IMR-90 (cell line): ENCODE data around the gene TPSB2. TPM values are rescaled to one million over a fixed set of nuclear protein-coding genes. Genes with fewer than 3 reads are reported as not detected.

Experiments used
- ATAC-seq: fragments of 200-7000 bp; cut with Tn5 transposase; 2 replicates; pipeline ENCODE4 v1.9.1; 2020; ENCODE audit warnings: low read depth, mild to moderate bottlenecking, moderate library complexity
- BruUV-seq: library from RNA; stranded (reverse); fragments of 400-500 nt; replicated peaks from 2 replicates; lab custom pipeline; 2021; lab: Mats Ljungman, UMichigan
- CTCF ChIA-PET: fragments of 300-600 bp; formaldehyde crosslinking; extraction: SDS; loops from one replicate; lab custom pipeline; 2021; ENCODE audit warnings: antibody characterized with exemption; lab: Yijun Ruan, JAX
- POLR2A ChIA-PET: fragments of 300-600 bp; sonication (Branson Sonifier 250); formaldehyde crosslinking; loops from one replicate; lab custom pipeline; 2022; ENCODE audit warnings: antibody characterized with exemption; ENCODE audit not compliant: unreplicated experiment; lab: Charles Lee
- DNase-seq: peaks from one replicate; pipeline ENCODE4 v3.0.0; 2013
- H2AFZ ChIP-seq: replicated peaks from 2 replicates; pipeline ENCODE3; 2013; ENCODE audit warnings: low read length, mild to moderate bottlenecking; ENCODE audit not compliant: poor library complexity
- H2AK5ac ChIP-seq: 2 replicates; pipeline ENCODE4 v1.6.1; 2013; ENCODE audit warnings: low read depth, low read length, inconsistent platforms
- H2AK9ac ChIP-seq: replicated peaks from 2 replicates; pipeline ENCODE3; 2013; ENCODE audit warnings: mild to moderate bottlenecking, low read depth, low read length, moderate library complexity; ENCODE audit not compliant: poor library complexity
- H2BK120ac ChIP-seq: 2 replicates; pipeline ENCODE4 v1.6.1; 2013; ENCODE audit warnings: low read depth, low read length, inconsistent platforms
- H2BK15ac ChIP-seq: 3 replicates; pipeline ENCODE4 v1.6.1; 2013; ENCODE audit warnings: low read depth, low read length, inconsistent platforms
- H2BK20ac ChIP-seq: 2 replicates; pipeline ENCODE4 v1.6.1; 2013; ENCODE audit warnings: low read depth, mild to moderate bottlenecking, inconsistent platforms, low read length, moderate library complexity
- H2BK5ac ChIP-seq: 2 replicates; pipeline ENCODE4 v1.6.1; 2013; ENCODE audit warnings: mild to moderate bottlenecking, low read depth, low read length, inconsistent platforms; ENCODE audit not compliant: poor library complexity, severe bottlenecking
- H3K14ac ChIP-seq: replicated peaks from 2 replicates; pipeline ENCODE4 v1.6.1; 2013; ENCODE audit warnings: low read depth, low read length, inconsistent platforms
- H3K18ac ChIP-seq: 2 replicates; pipeline ENCODE4 v1.6.1; 2013; ENCODE audit warnings: low read depth, low read length, control low read depth
- H3K23ac ChIP-seq: 2 replicates; pipeline ENCODE4 v1.6.1; 2013; ENCODE audit warnings: low read depth, low read length, inconsistent platforms
- H3K27ac ChIP-seq: 2 replicates; pipeline ENCODE4 v1.5.1; 2013; ENCODE audit warnings: mild to moderate bottlenecking, control low read depth, low read length; ENCODE audit not compliant: insufficient read depth
- H3K27me3 ChIP-seq: 2 replicates; pipeline ENCODE4 v1.6.1; 2013; ENCODE audit warnings: low read length; ENCODE audit not compliant: control insufficient read depth, insufficient read depth
- H3K36me3 ChIP-seq: 2 replicates; pipeline ENCODE4 v1.6.1; 2013; ENCODE audit warnings: low read length, mixed read lengths; ENCODE audit not compliant: control insufficient read depth, insufficient read depth
- H3K4ac ChIP-seq: 2 replicates; pipeline ENCODE4 v1.6.1; 2013; ENCODE audit warnings: low read depth, low read length, inconsistent platforms
- H3K4me1 ChIP-seq: 2 replicates; pipeline ENCODE4 v1.6.1; 2013; ENCODE audit warnings: low read length, mixed read lengths; ENCODE audit not compliant: control insufficient read depth, insufficient read depth
- H3K4me2 ChIP-seq: 2 replicates; pipeline ENCODE4 v1.6.1; 2013; ENCODE audit warnings: low read depth, mild to moderate bottlenecking, control low read depth, low read length, moderate library complexity
- H3K4me3 ChIP-seq: 2 replicates; pipeline ENCODE4 v1.5.1; 2013; ENCODE audit warnings: low read depth, mild to moderate bottlenecking, control low read depth, low read length, moderate library complexity; ENCODE audit not compliant: insufficient read depth
- H3K56ac ChIP-seq: 2 replicates; pipeline ENCODE4 v1.6.1; 2013; ENCODE audit warnings: low read length, inconsistent platforms; ENCODE audit not compliant: insufficient read depth; ENCODE audit errors: extremely low read depth
- H3K79me1 ChIP-seq, 2 experiments: 2 replicates each; pipeline ENCODE4 v1.6.1; 2013; ENCODE audit warnings: low read length in 2 of 2, inconsistent platforms in 1 of 2, low read depth in 1 of 2
- H3K9ac ChIP-seq: 2 replicates; pipeline ENCODE4 v1.6.1; 2013; ENCODE audit warnings: low read depth, low read length, control low read depth
- H3K9me1 ChIP-seq: 2 replicates; pipeline ENCODE4 v1.6.1; 2013; ENCODE audit warnings: low read length, inconsistent platforms; ENCODE audit not compliant: insufficient read depth
- H3K9me3 ChIP-seq: 2 replicates; pipeline ENCODE4 v1.6.1; 2013; ENCODE audit warnings: low read length; ENCODE audit not compliant: control insufficient read depth, insufficient read depth
- H4K20me1 ChIP-seq: 2 replicates; pipeline ENCODE4 v1.6.1; 2013; ENCODE audit warnings: low read length, inconsistent platforms; ENCODE audit not compliant: insufficient read depth
- H4K5ac ChIP-seq: 2 replicates; pipeline ENCODE4 v1.6.1; 2013; ENCODE audit warnings: mild to moderate bottlenecking, low read depth, low read length, control low read depth
- H4K8ac ChIP-seq, 2 experiments: 2 replicates each; pipeline ENCODE4 v1.6.1; 2013; ENCODE audit warnings: low read depth in 2 of 2, low read length in 2 of 2, control low read depth in 1 of 2, inconsistent platforms in 1 of 2
- H4K91ac ChIP-seq: 2 replicates; pipeline ENCODE4 v1.6.1; 2013; ENCODE audit warnings: low read depth, low read length, inconsistent platforms; ENCODE audit not compliant: insufficient read depth
- BHLHE40 ChIP-seq: fragments of 150-350 bp; IDR thresholded peaks from 2 replicates; pipeline ENCODE4 v1.6.1; 2016; ENCODE audit warnings: mild to moderate bottlenecking, low read depth, low read length
- CEBPB ChIP-seq: IDR thresholded peaks from 2 replicates; pipeline ENCODE4 v1.6.1; 2012; ENCODE audit warnings: low read depth, low read length, improper control_type of control experiment
- CHD1 ChIP-seq: IDR thresholded peaks from 2 replicates; pipeline ENCODE4 v1.6.1; 2012; ENCODE audit warnings: low read depth, low read length, improper control_type of control experiment
- FOS ChIP-seq: fragments of 150-350 bp; IDR thresholded peaks from 2 replicates; pipeline ENCODE4 v1.6.1; 2016; ENCODE audit warnings: low read depth, low read length
- MAFK ChIP-seq: IDR thresholded peaks from 2 replicates; pipeline ENCODE4 v1.6.1; 2012; ENCODE audit warnings: low read depth, low read length, improper control_type of control experiment
- MAZ ChIP-seq: IDR thresholded peaks from 2 replicates; pipeline ENCODE4 v1.6.1; 2012; ENCODE audit warnings: low read depth, mild to moderate bottlenecking, low read length, improper control_type of control experiment, moderate library complexity, borderline replicate concordance
- MXI1 ChIP-seq: IDR thresholded peaks from 2 replicates; pipeline ENCODE4 v1.6.1; 2012; ENCODE audit warnings: low read depth, mild to moderate bottlenecking, low read length, moderate library complexity, borderline replicate concordance
- NFE2L2 ChIP-seq: fragments of 150-350 bp; IDR thresholded peaks from 2 replicates; pipeline ENCODE4 v1.6.1; 2016; ENCODE audit warnings: low read depth, mild to moderate bottlenecking, low read length
- POLR2A ChIP-seq: IDR thresholded peaks from 2 replicates; pipeline ENCODE4 v1.6.1; 2012; ENCODE audit warnings: mild to moderate bottlenecking, low read depth, low read length
- RAD21 ChIP-seq: IDR thresholded peaks from 2 replicates; pipeline ENCODE4 v1.6.1; 2012; ENCODE audit warnings: low read length, improper control_type of control experiment
- SMC3 ChIP-seq: fragments of 150-350 bp; IDR thresholded peaks from 2 replicates; pipeline ENCODE4 v1.6.1; 2016; ENCODE audit warnings: low read depth, mild to moderate bottlenecking, antibody characterized with exemption, low read length, moderate library complexity
- WGBS, 2 experiments: methylation state at CpG; one replicate each; pipeline versions ENCODE4 v1.1.5 to v1.1.7; 2013; ENCODE audit warnings: missing lambda C conversion rate in 2 of 2; ENCODE audit not compliant: insufficient read length in 1 of 2; ENCODE audit errors: extremely low coverage in 2 of 2; 5-methylcytosine and 5-hydroxymethylcytosine counted together
- dilution Hi-C: fragments of 300-500 bp; cut with HindIII; formaldehyde crosslinking; loops from one replicate; pipeline ENCODE4 v1.14.3; 2018; ENCODE audit warnings: low sequenced_read_pairs; ENCODE audit not compliant: unreplicated experiment
- in situ Hi-C: fragments of 300-500 bp; cut with MboI; formaldehyde crosslinking; loops from 3 replicates; pipeline ENCODE4 v1.14.3; 2019; ENCODE audit warnings: low sequenced_read_pairs, inconsistent platforms, mixed read lengths
- intact Hi-C: fragments of 100-400 bp; cut with micrococcal nuclease; formaldehyde crosslinking; loops from 2 replicates; pipeline ENCODE4 v1.10.0; 2022
- polyA plus RNA-seq, 3 experiments: library from polyadenylated mRNA; depleted of rRNA; stranded (reverse); fragments of >200 nt; gene quantifications; 2 replicates each; pipeline ENCODE4 v1.2.3, GENCODE V29; 2012; ENCODE audit warnings: low replicate concordance in 1 of 3
- total RNA-seq: library from RNA; depleted of rRNA; stranded (reverse); fragments of >200 nt; gene quantifications from 2 replicates; pipeline ENCODE4 v1.2.3, GENCODE V29; 2012
- TF ChIP-seq, protein P1 (sequence below): fragments of 150-350 bp; IDR thresholded peaks from 2 replicates; pipeline ENCODE4 v1.6.1; 2016; ENCODE audit warnings: low read depth, mild to moderate bottlenecking, low read length, moderate library complexity, borderline replicate concordance
- TF ChIP-seq, protein P2 (sequence below): fragments of 150-350 bp; IDR thresholded peaks from 2 replicates; pipeline ENCODE4 v1.6.1; 2017; ENCODE audit warnings: mild to moderate bottlenecking, antibody characterized with exemption, low read length, low read depth

Gene TPSB2
- total and polyA plus RNA-seq, 2 of the 4 experiments (the other 2 are of a cell fraction) = not detected

DNA sequence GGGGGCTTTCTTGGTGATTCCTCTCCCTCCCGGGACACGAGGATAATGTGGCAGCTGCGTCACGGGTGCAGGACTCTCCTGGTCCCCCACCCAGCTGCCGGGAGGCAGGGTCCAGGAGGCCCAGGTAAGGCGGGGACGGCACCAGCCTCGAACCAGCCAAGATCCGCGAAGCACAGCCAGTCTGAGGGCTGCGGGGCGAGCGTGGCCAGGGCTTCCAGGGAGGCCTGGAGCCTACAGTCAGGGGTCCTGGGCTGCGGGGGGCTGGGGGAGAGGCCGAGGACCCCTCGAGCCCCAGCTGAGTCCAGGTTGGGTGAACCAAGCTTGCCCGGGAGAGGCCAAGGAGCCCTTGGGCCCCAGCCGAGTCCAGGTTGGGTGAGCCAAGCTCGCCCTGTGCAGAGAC is 35.8 kb upstream of the TPSB2 start:
- DNase-seq (no peak), ATAC-seq (no peak)
- dilution Hi-C loops = no loop called here
- no peak overlapping the region for H3K27ac ChIP-seq
- H3K79me1 ChIP-seq = no peaks in the 10 kb centered on the region
- H4K8ac ChIP-seq = no peak overlapping the region
- H3K27me3 ChIP-seq = peaks cover 25% of the 10 kb centered on the region; the same call in 1 of the 2 replicates
- H3K9ac ChIP-seq = no peak overlapping the region
- no peak overlapping the region for H3K4me2 ChIP-seq
- intact Hi-C loops = no loop called here
- no peak overlapping the region for H2BK15ac ChIP-seq
- ChIA-PET POLR2A (no interaction called here), CTCF (no interaction called here)
- H4K5ac ChIP-seq = no peak overlapping the region
- no TSS peak for BruUV-seq
- H4K91ac ChIP-seq = no peak overlapping the region
- no peak overlapping the region for H3K18ac ChIP-seq
- in situ Hi-C loops = no loop called here
- H3K4ac ChIP-seq = no peak overlapping the region
- no peak overlapping the region for H2BK20ac ChIP-seq
- H3K14ac ChIP-seq = no peak overlapping the region
- no peak overlapping the region for H3K23ac ChIP-seq
- no peak overlapping the region for H2BK120ac ChIP-seq
- H3K36me3 ChIP-seq = no peaks in the 10 kb centered on the region
- no peak overlapping the region for H2AK5ac ChIP-seq
- no peak overlapping the region for H2AK9ac ChIP-seq
- H3K9me3 ChIP-seq = no peaks in the 10 kb centered on the region
- WGBS, 2 experiments = 71% methylated on average over 16 of the region's 19 CpGs; no CpG with 5 or more reads in 1 of the 2 experiments
- no peak overlapping the region for H2BK5ac ChIP-seq
- TF ChIP-seq NFE2L2 (no peak), RAD21 (no peak), CEBPB (no peak), CHD1 (no peak), SMC3 (no peak), MAFK (no peak), FOS (no peak), MXI1 (no peak), POLR2A (no peak), MAZ (no peak), BHLHE40 (no peak)
- TF ChIP-seq, protein P1, sequence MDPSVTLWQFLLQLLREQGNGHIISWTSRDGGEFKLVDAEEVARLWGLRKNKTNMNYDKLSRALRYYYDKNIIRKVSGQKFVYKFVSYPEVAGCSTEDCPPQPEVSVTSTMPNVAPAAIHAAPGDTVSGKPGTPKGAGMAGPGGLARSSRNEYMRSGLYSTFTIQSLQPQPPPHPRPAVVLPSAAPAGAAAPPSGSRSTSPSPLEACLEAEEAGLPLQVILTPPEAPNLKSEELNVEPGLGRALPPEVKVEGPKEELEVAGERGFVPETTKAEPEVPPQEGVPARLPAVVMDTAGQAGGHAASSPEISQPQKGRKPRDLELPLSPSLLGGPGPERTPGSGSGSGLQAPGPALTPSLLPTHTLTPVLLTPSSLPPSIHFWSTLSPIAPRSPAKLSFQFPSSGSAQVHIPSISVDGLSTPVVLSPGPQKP = no peak
- TF ChIP-seq, protein P2, sequence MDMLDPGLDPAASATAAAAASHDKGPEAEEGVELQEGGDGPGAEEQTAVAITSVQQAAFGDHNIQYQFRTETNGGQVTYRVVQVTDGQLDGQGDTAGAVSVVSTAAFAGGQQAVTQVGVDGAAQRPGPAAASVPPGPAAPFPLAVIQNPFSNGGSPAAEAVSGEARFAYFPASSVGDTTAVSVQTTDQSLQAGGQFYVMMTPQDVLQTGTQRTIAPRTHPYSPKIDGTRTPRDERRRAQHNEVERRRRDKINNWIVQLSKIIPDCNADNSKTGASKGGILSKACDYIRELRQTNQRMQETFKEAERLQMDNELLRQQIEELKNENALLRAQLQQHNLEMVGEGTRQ = no peak
- H3K56ac ChIP-seq = no peak overlapping the region
- H3K9me1 ChIP-seq = peaks cover 4% of the 10 kb centered on the region; the same call in 1 of the 2 replicates
- no peaks in the 10 kb centered on the region for H3K4me1 ChIP-seq
- no peak overlapping the region for H2AFZ ChIP-seq
- no peak overlapping the region for H3K4me3 ChIP-seq
- H4K20me1 ChIP-seq = no peaks in the 10 kb centered on the region; the same call in 1 of the 2 replicates
